ENCODE measurements around the gene RFWD3.

Gene RFWD3

GRCh38 chr16:74605746-74606520, 60.7 kb downstream of the RFWD3 start (continued):
- TF ChIP-seq TSHZ1 (tag by site-specific recombination; IDR thresholded peaks at IDR 0.05; ENCODE audit: borderline replicate concordance) (no peak), ZNF366 (tag by site-specific recombination; conservative IDR thresholded peaks at IDR 0.05) (no peak), ZNF426 (tag by site-specific recombination; IDR thresholded peaks at IDR 0.05) (no peak), ZNF362 (tag by site-specific recombination; IDR thresholded peaks at IDR 0.05) (no peak), ZNF280D (tag by site-specific recombination; IDR thresholded peaks at IDR 0.05) (no peak), ZBTB10 (tag by site-specific recombination; IDR thresholded peaks at IDR 0.05) (no peak)

GRCh38 chr16:74605332-74605731, 61.3 kb downstream of the RFWD3 start:
- no peak overlapping the region for H3K27ac ChIP-seq (ENCODE audit: extremely low read depth, low read depth, low read length)
- no peak for TF ChIP-seq ZFP3 (tag by site-specific recombination; IDR thresholded peaks at IDR 0.05; ENCODE audit: low read depth)
- peak; percentile 93 for TF ChIP-seq PRDM4 (tag by site-specific recombination; IDR thresholded peaks at IDR 0.05)

More at GRCh38 chr16:74605332-74605731, 61.3 kb downstream of the RFWD3 start:
- ChIA-PET CTCF (interaction anchor here (0.5 to 0.6 kb wide), 2 partner anchors 10 to 594 kb away, joined by 3 read pairs; no protein-coding TSS in a partner anchor), POLR2A (interaction anchor here (1.5 kb wide), 1 partner anchor 31 kb away, joined by 3 read pairs; no protein-coding TSS in a partner anchor)
- Histone ChIP-seq H3K4me3 (ENCODE audit: low read depth, low read length) (peak overlapping the region; percentile 93), H3K4me1 (ENCODE audit: control insufficient read depth, insufficient read depth, low read length) (peaks cover 33% of the 10 kb centered on the region), H3K36me3 (ENCODE audit: control insufficient read depth in 2 of 2, insufficient read depth in 1 of 2, low read length in 2 of 2) (no peaks in the 10 kb centered on the region), H3K9me3 (ENCODE audit: control insufficient read depth, insufficient read depth, low read depth, low read length) (no peaks in the 10 kb centered on the region)

Measured in HEK293 (cell line).